HepG2 (cell line): ENCODE data around the gene DYSF. TPM values are rescaled to one million over a fixed set of nuclear protein-coding genes. Genes with fewer than 3 reads are reported as not detected.

ENCODE experiments used
- ATAC-seq: fragments of 200-7000 bp; cut with Tn5 transposase; 3 replicates; pipeline ENCODE4 v1.9.1; 2020; ENCODE audit warnings: mild to moderate bottlenecking, moderate library complexity
- BruUV-seq: library from RNA; stranded (reverse); fragments of 400-500 nt; replicated peaks from 2 replicates; lab custom pipeline; 2021; lab: Mats Ljungman, UMichigan
- CTCF ChIA-PET: fragments of 300-600 bp; formaldehyde crosslinking; extraction: SDS; loops from one replicate; lab custom pipeline; 2021; ENCODE audit warnings: low total read pairs, inconsistent platforms, low intra/inter-chr PET ratio; lab: Yijun Ruan, JAX
- POLR2A ChIA-PET: fragments of 350-600 bp; sonication (Branson Sonifier 250); formaldehyde crosslinking; loops from one replicate; lab custom pipeline; 2020; ENCODE audit warnings: antibody characterized with exemption, inconsistent platforms; lab: Yijun Ruan, JAX
- DNase-seq: peaks from one replicate; pipeline ENCODE4 v3.0.0-alpha.2; 2015; ENCODE audit warnings: low spot score
- FAIRE-seq: peaks from 3 replicates; lab custom pipeline; 2011; peaks lifted over from hg19 to GRCh38; lab: Jason Lieb, UNC
- H2AFZ ChIP-seq: one replicate; pipeline ENCODE4 v1.6.1; 2011; ENCODE audit warnings: low read length, inconsistent platforms
- H3K27ac ChIP-seq: fragments of 300-600 bp; 3 replicates; pipeline ENCODE4 v1.8.0; 2011; ENCODE audit warnings: mixed run types, mild to moderate bottlenecking, mixed read lengths, low read length, inconsistent platforms; ENCODE audit not compliant: insufficient read depth; ENCODE audit errors: extremely low read length
- H3K27me3 ChIP-seq, 2 experiments: fragments of 200-600 bp in 1 of 2; 2 replicates in 1 of 2; 3 replicates in 1 of 2; pipeline versions ENCODE4 v1.6.0 to v1.8.0; 2011; ENCODE audit warnings: low read length in 2 of 2, mild to moderate bottlenecking in 2 of 2, moderate library complexity in 2 of 2, inconsistent platforms in 1 of 2; ENCODE audit not compliant: insufficient read depth in 2 of 2, control insufficient read depth in 1 of 2
- H3K36me3 ChIP-seq, 2 experiments: fragments of 200-600 bp in 1 of 2; replicated peaks in 1 of 2; 2 replicates in 1 of 2; 3 replicates in 1 of 2; pipeline versions ENCODE4 v1.5.1 to v1.8.0; 2011; ENCODE audit warnings: low read length in 2 of 2, inconsistent platforms in 1 of 2; ENCODE audit not compliant: insufficient read depth in 2 of 2, control insufficient read depth in 1 of 2
- H3K4me1 ChIP-seq: 2 replicates; pipeline ENCODE4 v1.5.1; 2012; ENCODE audit warnings: low read length, inconsistent platforms; ENCODE audit not compliant: insufficient read depth
- H3K4me2 ChIP-seq: 2 replicates; pipeline ENCODE4 v1.6.0; 2011; ENCODE audit warnings: low read depth, low read length, inconsistent platforms
- H3K4me3 ChIP-seq, 3 experiments: fragments of 200-600 bp in 1 of 3; sonication (generic), shearing (Covaris generic) in 1 of 3; replicated peaks in 1 of 3; 2 replicates each; pipeline ENCODE4 v1.5.1; 2011 to 2016; ENCODE audit warnings: low read length in 3 of 3, inconsistent platforms in 2 of 3, low read depth in 2 of 3, mild to moderate bottlenecking in 2 of 3, control low read depth in 1 of 3, mixed read lengths in 1 of 3; ENCODE audit not compliant: insufficient read depth in 1 of 3
- H3K79me2 ChIP-seq: one replicate; pipeline ENCODE4 v1.6.1; 2011; ENCODE audit warnings: low read length, inconsistent platforms; ENCODE audit not compliant: insufficient read depth
- H3K9ac ChIP-seq: 2 replicates; pipeline ENCODE4 v1.6.0; 2011; ENCODE audit warnings: mild to moderate bottlenecking, low read depth, low read length, inconsistent platforms; ENCODE audit not compliant: insufficient read depth
- H3K9me3 ChIP-seq: 2 replicates; pipeline ENCODE4 v1.5.1; 2012; ENCODE audit warnings: mild to moderate bottlenecking, low read length
- H4K20me1 ChIP-seq: 2 replicates; pipeline ENCODE4 v1.6.0; 2011; ENCODE audit warnings: inconsistent platforms, mild to moderate bottlenecking, low read length, moderate library complexity; ENCODE audit not compliant: insufficient read depth
- DPF2 ChIP-seq: sonication (generic); formaldehyde crosslinking; IDR thresholded peaks from 2 replicates; pipeline ENCODE4 v1.4.0; 2020; ENCODE audit warnings: mild to moderate bottlenecking, low read depth, missing genetic modification reagents, borderline replicate concordance
- KDM1A ChIP-seq: IDR thresholded peaks from 2 replicates; pipeline ENCODE4 v1.6.1; 2016; ENCODE audit warnings: missing compliant biosample characterization
- NR2F1 ChIP-seq, 2 experiments: fragments of 450-650 bp in 1 of 2; formaldehyde crosslinking in 1 of 2; IDR thresholded peaks; 2 replicates each; pipeline versions ENCODE4 v1.5.0 to v1.6.1; 2016 to 2020; ENCODE audit warnings: mild to moderate bottlenecking in 1 of 2, missing compliant biosample characterization in 1 of 2, missing genetic modification reagents in 1 of 2, moderate library complexity in 1 of 2
- PCBP2 ChIP-seq: fragments of 200-400 bp; formaldehyde crosslinking; optimal IDR thresholded peaks from 2 replicates; pipeline ENCODE3; 2018; ENCODE audit warnings: low read length, low read depth; ENCODE audit not compliant: poor library complexity, severe bottlenecking
- RBM39 ChIP-seq: fragments of 200-400 bp; formaldehyde crosslinking; IDR thresholded peaks from one replicate; pipeline ENCODE4 v1.6.1; 2018; ENCODE audit warnings: antibody characterized with exemption, mild to moderate bottlenecking, low read depth, low read length; ENCODE audit not compliant: poor library complexity, severe bottlenecking
- RFX3 ChIP-seq: IDR thresholded peaks from 2 replicates; pipeline ENCODE4 v1.6.1; 2016; ENCODE audit warnings: missing biosample characterization, missing genetic modification reagents
- SAFB2 ChIP-seq: sonication (generic); formaldehyde crosslinking; IDR thresholded peaks from 2 replicates; pipeline ENCODE4 v1.5.1; 2020; ENCODE audit warnings: missing genetic modification reagents, low read depth, mild to moderate bottlenecking, borderline replicate concordance
- SIX1 ChIP-seq: sonication (generic); formaldehyde crosslinking; IDR thresholded peaks from 2 replicates; pipeline ENCODE4 v1.4.0; 2020; ENCODE audit warnings: missing genetic modification reagents, borderline replicate concordance
- U2AF2 ChIP-seq: fragments of 200-400 bp; formaldehyde crosslinking; IDR thresholded peaks from 2 replicates; pipeline ENCODE4 v1.6.1; 2017; ENCODE audit warnings: low read depth, mild to moderate bottlenecking, low read length
- ZNF446 ChIP-seq: sonication (generic); formaldehyde crosslinking; IDR thresholded peaks from 2 replicates; pipeline ENCODE4 v1.5.0; 2020; ENCODE audit warnings: mild to moderate bottlenecking, missing genetic modification reagents
- ZNF572 ChIP-seq: sonication (generic); formaldehyde crosslinking; IDR thresholded peaks from 2 replicates; pipeline ENCODE4 v1.5.1; 2020; ENCODE audit warnings: mild to moderate bottlenecking, missing genetic modification reagents
- ZNF619 ChIP-seq: sonication (generic); formaldehyde crosslinking; IDR thresholded peaks from 2 replicates; pipeline ENCODE4 v1.4.0; 2020; ENCODE audit warnings: mild to moderate bottlenecking, missing genetic modification reagents
- ZNF629 ChIP-seq: sonication (generic); formaldehyde crosslinking; conservative IDR thresholded peaks from 2 replicates; pipeline ENCODE4 v1.5.0; 2020; ENCODE audit warnings: missing genetic modification reagents
- WGBS: methylation state at CpG from one replicate; pipeline ENCODE4 v1.1.6; 2017; ENCODE audit warnings: low lambda C conversion rate; 5-methylcytosine and 5-hydroxymethylcytosine counted together
- in situ Hi-C: cut with HindIII; loops from 2 replicates; pipeline ENCODE4 v1.10.0; 2017; ENCODE audit warnings: low pct_unique_long_range_greater_than_20kb; ENCODE audit not compliant: extremely low pct_ligation_motif_present
- intact Hi-C: fragments of 100-400 bp; cut with micrococcal nuclease; formaldehyde crosslinking; loops from one replicate; pipeline ENCODE4 v1.10.0; 2022; ENCODE audit not compliant: unreplicated experiment
- polyA plus RNA-seq, 8 experiments: library from polyadenylated mRNA; depleted of rRNA in 3 of 8; stranded (reverse) in 7 of 8; unstranded in 1 of 8; fragments of >200 nt; fragmentation: Illumina TruSeq in 4 of 8; extraction: Trizol in 4 of 8; gene quantifications; 2 replicates each; pipeline versions ENCODE4 v1.2.1 to v1.2.3, GENCODE V29; 2011 to 2016; ENCODE audit warnings: low read depth in 4 of 8, missing spikeins in 1 of 8, mixed read lengths in 1 of 8; ENCODE audit not compliant: insufficient read depth in 1 of 8
- total RNA-seq, 5 experiments: library from RNA; depleted of rRNA; stranded (reverse); fragments of >200 nt; fragmentation: Illumina TruSeq; extraction: Trizol; gene quantifications; 2 replicates each; pipeline ENCODE4 v1.2.3, GENCODE V29; 2016; ENCODE audit warnings: low read depth in 1 of 5
- TF ChIP-seq, protein P1 (sequence below): sonication (generic); formaldehyde crosslinking; IDR thresholded peaks from 2 replicates; pipeline ENCODE4 v1.4.0; 2020; ENCODE audit warnings: missing genetic modification reagents

Gene DYSF
- total and polyA plus RNA-seq, 2 of the 13 experiments (the other 11 are each of a cell fraction or from before 2014, with no cell fraction given): 0.15 to 2.4 TPM

DNA sequence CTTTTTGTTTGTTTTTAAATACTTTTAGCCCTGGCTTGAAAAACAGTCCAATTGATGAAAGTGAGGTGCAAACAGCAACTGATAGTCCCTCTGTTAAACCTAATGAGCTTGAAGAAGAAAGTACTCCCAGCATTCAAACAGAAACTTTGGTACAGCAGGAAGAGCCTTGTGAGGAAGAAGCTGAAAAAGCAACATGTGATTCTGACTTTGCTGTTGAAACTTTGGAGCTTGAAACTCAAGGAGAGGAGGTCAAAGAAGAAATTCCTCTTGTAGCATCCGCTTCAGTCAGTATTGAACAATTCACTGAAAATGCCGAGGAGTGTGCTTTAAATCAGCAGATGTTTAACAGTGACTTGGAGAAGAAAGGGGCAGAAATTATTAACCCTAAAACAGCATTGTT is 30.6 kb upstream of the DYSF start (continued):
- TF ChIP-seq KDM1A (CRISPR knock-in tag): no peak
- no peak for TF ChIP-seq DPF2 (CRISPR knock-in tag)
- TF ChIP-seq SAFB2 (CRISPR knock-in tag): no peak
- TF ChIP-seq, all 625 proteins: peak for 0

DNA sequence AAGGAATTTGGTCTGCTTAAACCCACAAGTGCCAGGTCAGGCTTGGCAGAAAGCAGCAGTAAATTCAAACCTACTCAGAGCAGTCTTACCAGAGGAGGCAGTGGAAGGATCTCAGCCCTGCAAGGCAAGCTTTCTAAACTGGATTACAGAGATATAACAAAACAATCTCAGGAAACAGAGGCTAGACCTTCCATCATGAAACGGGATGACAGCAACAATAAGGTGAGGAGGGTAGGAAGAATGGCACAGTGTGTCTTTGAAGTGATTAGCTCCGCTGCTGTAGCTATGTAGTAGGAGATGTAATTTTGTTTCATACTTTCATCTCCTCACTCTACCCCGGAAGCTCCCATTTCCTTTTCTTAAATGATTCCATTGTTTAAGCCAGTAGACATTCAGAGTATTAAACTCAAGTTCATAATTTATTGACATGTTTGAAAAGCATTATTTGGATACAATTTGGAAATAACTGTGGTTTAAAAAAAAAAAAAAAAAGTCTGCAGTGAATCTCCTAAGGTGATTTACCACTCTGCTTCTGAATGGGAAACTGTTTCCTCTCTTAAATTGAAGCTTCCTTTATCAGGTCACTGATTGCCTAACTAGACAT is 29.4 kb upstream of the DYSF start:
- CTCF ChIA-PET: no interaction called here
- no peak overlapping the region for H3K4me2 ChIP-seq
- no peak for TF ChIP-seq ZNF572 (CRISPR knock-in tag)
- DNase-seq: no peak
- H3K4me3 ChIP-seq: no peak overlapping the region
- in situ Hi-C loops: no loop called here
- no peaks in the 10 kb centered on the region for H3K79me2 ChIP-seq
- H3K36me3 ChIP-seq: peaks cover 16 to 69% of the 10 kb centered on the region in 2 experiments
- WGBS: over 99% methylated on average over 3 of the region's 3 CpGs
- no peak overlapping the region for H3K27ac ChIP-seq
- intact Hi-C loops: no loop called here
- H3K9me3 ChIP-seq: no peaks in the 10 kb centered on the region
- FAIRE-seq: no peak
- ATAC-seq: no peak
- H3K9ac ChIP-seq: no peak overlapping the region
- BruUV-seq: no TSS peak
- POLR2A ChIA-PET: no interaction called here
- no peak overlapping the region for H2AFZ ChIP-seq
- H4K20me1 ChIP-seq: no peaks in the 10 kb centered on the region; the same call in 1 of the 2 replicates
- peaks cover 13% of the 10 kb centered on the region; the same call in 1 of the 2 replicates for H3K4me1 ChIP-seq
- H3K27me3 ChIP-seq: no peaks in the 10 kb centered on the region

DNA sequence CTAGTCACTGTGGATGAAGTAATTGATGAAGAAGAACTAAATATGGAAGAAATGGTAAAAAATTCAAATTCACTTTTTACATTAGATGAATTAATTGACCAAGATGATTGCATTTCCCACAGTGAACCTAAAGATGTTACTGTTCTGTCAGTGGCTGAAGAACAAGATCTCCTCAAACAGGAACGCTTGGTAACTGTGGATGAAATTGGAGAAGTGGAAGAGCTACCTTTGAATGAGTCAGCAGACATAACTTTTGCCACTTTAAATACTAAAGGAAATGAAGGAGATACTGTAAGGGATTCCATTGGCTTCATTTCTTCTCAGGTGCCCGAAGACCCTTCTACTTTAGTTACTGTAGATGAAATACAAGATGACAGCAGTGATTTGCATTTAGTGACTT is 26.6 kb upstream of the DYSF start:
- DNase-seq (no peak), ATAC-seq (no peak), FAIRE-seq (no peak)
- ChIA-PET POLR2A (no interaction called here), CTCF (no interaction called here)
- Histone ChIP-seq H3K27me3 (no peaks in the 10 kb centered on the region), H3K4me3 (no peak overlapping the region), H3K79me2 (no peaks in the 10 kb centered on the region), H3K9me3 (no peaks in the 10 kb centered on the region), H2AFZ (no peak overlapping the region), H3K4me2 (no peak overlapping the region), H3K9ac (no peak overlapping the region), H3K27ac (no peak overlapping the region), H3K4me1 (no peaks in the 10 kb centered on the region), H4K20me1 (no peaks in the 10 kb centered on the region), H3K36me3 (peaks cover 23 to 73% of the 10 kb centered on the region in 2 experiments)
- no TSS peak for BruUV-seq
- in situ Hi-C loops: no loop called here
- 99% methylated on average over 2 of the region's 2 CpGs for WGBS
- intact Hi-C loops: no loop called here
- TF ChIP-seq ZNF629 (CRISPR knock-in tag): no peak
- TF ChIP-seq NR2F1 (CRISPR knock-in tag; IDR thresholded peaks at IDR 0.05): no peak
- TF ChIP-seq U2AF2: no peak
- no peak for TF ChIP-seq RFX3 (CRISPR knock-in tag)
- no peak for TF ChIP-seq SIX1 (CRISPR knock-in tag)
- TF ChIP-seq, protein P1, sequence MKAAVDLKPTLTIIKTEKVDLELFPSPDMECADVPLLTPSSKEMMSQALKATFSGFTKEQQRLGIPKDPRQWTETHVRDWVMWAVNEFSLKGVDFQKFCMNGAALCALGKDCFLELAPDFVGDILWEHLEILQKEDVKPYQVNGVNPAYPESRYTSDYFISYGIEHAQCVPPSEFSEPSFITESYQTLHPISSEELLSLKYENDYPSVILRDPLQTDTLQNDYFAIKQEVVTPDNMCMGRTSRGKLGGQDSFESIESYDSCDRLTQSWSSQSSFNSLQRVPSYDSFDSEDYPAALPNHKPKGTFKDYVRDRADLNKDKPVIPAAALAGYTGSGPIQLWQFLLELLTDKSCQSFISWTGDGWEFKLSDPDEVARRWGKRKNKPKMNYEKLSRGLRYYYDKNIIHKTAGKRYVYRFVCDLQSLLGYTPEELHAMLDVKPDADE (CRISPR knock-in tag): no peak
- TF ChIP-seq ZNF619: no peak
- no peak for TF ChIP-seq RBM39
- no peak for TF ChIP-seq PCBP2
- TF ChIP-seq ZNF446 (CRISPR knock-in tag): no peak
